Body of pancreas (tissue), 4 donors: ENCODE results near the gene TMEM170A. TPM values are rescaled to one million over a fixed set of nuclear protein-coding genes. Genes with fewer than 3 reads are reported as not detected.
"Not testable (repeated sequence)": the region's sequence is repeated elsewhere in the genome, so short reads cannot be mapped to it uniquely, and the experiment has no call there.

ENCODE experiments used
- ATAC-seq: fragments of 150-250 bp; one replicate; pipeline ENCODE4 v1.9.1; 2016
- DNase-seq, 4 donors: peaks; one replicate each; pipeline ENCODE4 v3.0.0-alpha.2; 2019
- H3K27ac ChIP-seq, 4 donors: fragments of 200-600 bp; sonication (generic); 1 replicate in 3 of 4; 2 replicates in 1 of 4; pipeline versions ENCODE4 v1.5.1 to v1.6.1; 2016 to 2019; ENCODE audit warnings: mild to moderate bottlenecking in 1 of 4, mixed read lengths in 1 of 4, moderate library complexity in 1 of 4
- H3K27me3 ChIP-seq, 2 donors: fragments of 200-600 bp; sonication (generic); one replicate each; pipeline ENCODE4 v1.6.0; 2016; ENCODE audit warnings: mild to moderate bottlenecking in 1 of 2
- H3K36me3 ChIP-seq, 2 donors: fragments of 200-600 bp; sonication (generic); replicated peaks in 1 of 2; 2 replicates each; pipeline ENCODE4 v1.5.1; 2016; ENCODE audit warnings: low read depth in 2 of 2; ENCODE audit not compliant: insufficient read depth in 1 of 2
- H3K4me1 ChIP-seq: fragments of 200-600 bp; sonication (generic); one replicate; pipeline ENCODE4 v1.6.0; 2016
- H3K4me3 ChIP-seq, 2 donors: fragments of 200-600 bp; sonication (generic); 1 replicate in 1 of 2; 2 replicates in 1 of 2; pipeline ENCODE4 v1.5.1; 2016 to 2019
- H3K9me3 ChIP-seq, 3 donors: fragments of 200-600 bp; sonication (generic); 1 replicate in 2 of 3; 2 replicates in 1 of 3; pipeline ENCODE4 v1.5.1; 2016
- CTCF ChIP-seq, 7 experiments: fragments of 450-650 bp in 4 of 7; fragments of 200-600 bp in 3 of 7; sonication (generic) in 3 of 7; IDR thresholded peaks; one replicate each; pipeline ENCODE4 v1.5.1; 2016 to 2019; ENCODE audit warnings: antibody characterized with exemption in 7 of 7
- POLR2A ChIP-seq, 3 donors: fragments of 450-650 bp; IDR thresholded peaks; one replicate each; pipeline ENCODE4 v1.6.1; 2016; ENCODE audit warnings: antibody characterized with exemption in 3 of 3, mild to moderate bottlenecking in 2 of 3
- WGBS, 2 donors: methylation state at CpG; one replicate each; pipeline ENCODE4 v1.1.5; 2017; 5-methylcytosine and 5-hydroxymethylcytosine counted together
- intact Hi-C: fragments of 100-400 bp; cut with DNase I; formaldehyde crosslinking; loops from one replicate; pipeline ENCODE4 v1.15.1; 2023
- total RNA-seq, 2 donors: library from RNA; depleted of rRNA; stranded (reverse); fragments of >200 nt; gene quantifications; one replicate each; pipeline ENCODE4 v1.1.0, GENCODE V29; 2016

Gene TMEM170A
- total RNA-seq, 2 donors from 2014 or later = 17.1 TPM

- Histone ChIP-seq H3K4me1 (peaks cover 20% of the 10 kb centered on the region), H3K27me3 (no peaks in the 10 kb centered on the region), H3K27ac (no peak overlapping the region), H3K36me3 (no peaks in the 10 kb centered on the region), H3K9me3 (no peaks in the 10 kb centered on the region), H3K4me3 (no peak overlapping the region)
- TF ChIP-seq CTCF (IDR thresholded peaks at IDR 0.05) = no peak
- intact Hi-C loops = no loop called here
- 75 to 85% methylated on average over 11 of the region's 11 CpGs for WGBS, 2 donors
- ATAC-seq (no peak), DNase-seq (no peak)
Measured at GRCh38 chr16:75429621-75430403, 34.7 kb downstream of the TMEM170A start.

- H3K4me3 ChIP-seq, H3K27ac ChIP-seq, H3K36me3 ChIP-seq, H3K27me3 ChIP-seq, DNase-seq, ATAC-seq, intact Hi-C loops, H3K9me3 ChIP-seq: not testable (repeated sequence)
- 64 to 77% methylated on average over 2 of the region's 2 CpGs for WGBS, 2 donors
- H3K4me1 ChIP-seq = peaks cover 15% of the 10 kb centered on the region
Measured at GRCh38 chr16:75426524-75426923, 38.0 kb downstream of the TMEM170A start.

- H3K4me1 ChIP-seq = peaks cover 20% of the 10 kb centered on the region
- DNase-seq, H3K9me3 ChIP-seq, intact Hi-C loops, H3K27me3 ChIP-seq, H3K4me3 ChIP-seq, H3K36me3 ChIP-seq: not testable (repeated sequence)
- ATAC-seq = peak; percentile 41
- 68 to 70% methylated on average over 18 of the region's 18 CpGs for WGBS, 2 donors
- H3K27ac ChIP-seq = peak overlapping the region in 3 of 4 donors; percentile 31 to 57 (median 34)
Measured at GRCh38 chr16:75424105-75424762, 40.3 kb downstream of the TMEM170A start.

- Histone ChIP-seq H3K27me3 (no peaks in the 10 kb centered on the region), H3K27ac (peak overlapping the region in 3 of 4 donors; percentile 31 to 57 (median 34)), H3K4me3 (no peak overlapping the region), H3K4me1 (peaks cover 26% of the 10 kb centered on the region), H3K9me3 (no peaks in the 10 kb centered on the region), H3K36me3 (no peaks in the 10 kb centered on the region)
- intact Hi-C loops = no loop called here
- TF ChIP-seq POLR2A (IDR thresholded peaks at IDR 0.05) (no peak), CTCF (IDR thresholded peaks at IDR 0.05) (no peak)
- no peak for ATAC-seq
- WGBS, 2 donors = 54 to 58% methylated on average over 4 of the region's 4 CpGs
- no peak for DNase-seq
Measured at GRCh38 chr16:75423723-75424104, 40.8 kb downstream of the TMEM170A start.

GRCh38 chr16:75421820-75422126 lies 42.7 kb downstream of the TMEM170A start:
- peaks cover 27% of the 10 kb centered on the region for H3K4me1 ChIP-seq
- peak overlapping the region in 3 of 4 donors; percentile 52 to 74 (median 57) for H3K27ac ChIP-seq
- intact Hi-C loops = no loop called here
- WGBS, 2 donors = 93 to 100% methylated on average over 1 of the region's 1 CpG
- no peak overlapping the region for H3K4me3 ChIP-seq
- no peaks in the 10 kb centered on the region for H3K27me3 ChIP-seq
- DNase-seq = no peak
- TF ChIP-seq CTCF (IDR thresholded peaks at IDR 0.05) (no peak), POLR2A (IDR thresholded peaks at IDR 0.05) (no peak)
- H3K36me3 ChIP-seq = no peaks in the 10 kb centered on the region
- no peaks in the 10 kb centered on the region for H3K9me3 ChIP-seq
- no peak for ATAC-seq
